ENCODE results near the gene NAT10.
"Not testable (repeated sequence)": the region's sequence is repeated elsewhere in the genome, so short reads cannot be mapped to it uniquely, and the experiment has no call there.

Gene NAT10

GRCh38 chr11:34105079-34105956 is at the start of gene NAT10:
NAT10 (plus strand) TSS chr11:34105629; CDS start chr11:34108226, 2,597 bp downstream.
- H3K9me3 Mint-ChIP-seq = no peaks in the 10 kb centered on the region
- peak within 1 kb of the TSS; percentile 95 for H3K4me3 Mint-ChIP-seq
- H3K36me3 Mint-ChIP-seq (ENCODE audit: low read depth) = peaks cover 84% of the 10 kb centered on the region
- H3K27ac Mint-ChIP-seq = peak within 1 kb of the TSS; percentile 98
- DNase-seq = peak; percentile 97
- no peaks in the 10 kb centered on the region for H3K27me3 Mint-ChIP-seq
- peaks cover 62% of the 10 kb centered on the region for H3K4me1 Mint-ChIP-seq (ENCODE audit: low read depth)

- no peaks in the 10 kb centered on the region for H3K9me3 Mint-ChIP-seq
- peak overlapping the region; percentile 38 for H3K4me3 Mint-ChIP-seq
- H3K27me3 Mint-ChIP-seq = no peaks in the 10 kb centered on the region
- no peak for DNase-seq
- no peak overlapping the region for H3K27ac Mint-ChIP-seq
- H3K4me1 Mint-ChIP-seq (ENCODE audit: low read depth) = peaks cover 59% of the 10 kb centered on the region
- peaks cover 84% of the 10 kb centered on the region for H3K36me3 Mint-ChIP-seq (ENCODE audit: low read depth)
Observed at GRCh38 chr11:34056672-34057071, 48.8 kb upstream of the NAT10 start.

GRCh38 chr11:34063061-34063795 is 42.2 kb upstream of the NAT10 start:
- Mint-ChIP-seq H3K27ac (peak overlapping the region; percentile 55), H3K27me3 (no peaks in the 10 kb centered on the region), H3K4me1 (ENCODE audit: low read depth) (peaks cover 77% of the 10 kb centered on the region), H3K36me3 (ENCODE audit: low read depth) (peaks cover 87% of the 10 kb centered on the region), H3K4me3 (no peak overlapping the region), H3K9me3 (no peaks in the 10 kb centered on the region)
- no peak for DNase-seq

- peaks cover 82% of the 10 kb centered on the region for H3K36me3 Mint-ChIP-seq (ENCODE audit: low read depth)
- H3K27ac Mint-ChIP-seq = peak overlapping the region; percentile 22
- H3K27me3 Mint-ChIP-seq = no peaks in the 10 kb centered on the region
- no peak overlapping the region for H3K4me3 Mint-ChIP-seq
- H3K9me3 Mint-ChIP-seq = no peaks in the 10 kb centered on the region
- DNase-seq = no peak
- H3K4me1 Mint-ChIP-seq (ENCODE audit: low read depth) = peaks cover 71% of the 10 kb centered on the region
Observed at GRCh38 chr11:34064291-34064690, 41.1 kb upstream of the NAT10 start.

- Mint-ChIP-seq H3K4me1 (ENCODE audit: low read depth) (peaks cover 73% of the 10 kb centered on the region), H3K36me3 (ENCODE audit: low read depth) (peaks cover 84% of the 10 kb centered on the region)
Observed at GRCh38 chr11:34065505-34066203, 39.8 kb upstream of the NAT10 start.

GRCh38 chr11:34066766-34067165 is 38.7 kb upstream of the NAT10 start:
- H3K4me1 Mint-ChIP-seq (ENCODE audit: low read depth) = peaks cover 73% of the 10 kb centered on the region
- H3K27me3 Mint-ChIP-seq, DNase-seq, H3K4me3 Mint-ChIP-seq, H3K9me3 Mint-ChIP-seq: not testable (repeated sequence)
- peaks cover 84% of the 10 kb centered on the region for H3K36me3 Mint-ChIP-seq (ENCODE audit: low read depth)
- H3K27ac Mint-ChIP-seq = peak overlapping the region; percentile 55

More at GRCh38 chr11:34065505-34066203, 39.8 kb upstream of the NAT10 start:
- H3K27ac Mint-ChIP-seq = peak overlapping the region; percentile 76
- no peaks in the 10 kb centered on the region for H3K9me3 Mint-ChIP-seq
- no peak for DNase-seq
- H3K27me3 Mint-ChIP-seq = no peaks in the 10 kb centered on the region
- no peak overlapping the region for H3K4me3 Mint-ChIP-seq

GRCh38 chr11:34067383-34068065 is 37.9 kb upstream of the NAT10 start:
- no peak for DNase-seq
- Mint-ChIP-seq H3K27me3 (no peaks in the 10 kb centered on the region), H3K4me3 (no peak overlapping the region), H3K4me1 (ENCODE audit: low read depth) (peaks cover 72% of the 10 kb centered on the region), H3K36me3 (ENCODE audit: low read depth) (peaks cover 85% of the 10 kb centered on the region), H3K9me3 (no peaks in the 10 kb centered on the region), H3K27ac (peak overlapping the region; percentile 55)

GRCh38 chr11:34068111-34068510 is 37.3 kb upstream of the NAT10 start:
- Mint-ChIP-seq H3K9me3 (no peaks in the 10 kb centered on the region), H3K4me1 (ENCODE audit: low read depth) (peaks cover 70% of the 10 kb centered on the region), H3K27me3 (no peaks in the 10 kb centered on the region), H3K4me3 (no peak overlapping the region), H3K36me3 (ENCODE audit: low read depth) (peaks cover 85% of the 10 kb centered on the region), H3K27ac (peak overlapping the region; percentile 53)
- no peak for DNase-seq

GRCh38 chr11:34071306-34071705 is 34.1 kb upstream of the NAT10 start:
- peaks cover 86% of the 10 kb centered on the region for H3K36me3 Mint-ChIP-seq (ENCODE audit: low read depth)

GRCh38 chr11:34072041-34072440 is 33.4 kb upstream of the NAT10 start:
- Mint-ChIP-seq H3K36me3 (ENCODE audit: low read depth) (peaks cover 88% of the 10 kb centered on the region), H3K4me1 (ENCODE audit: low read depth) (peaks cover 69% of the 10 kb centered on the region), H3K27ac (peak overlapping the region; percentile 26), H3K4me3 (no peak overlapping the region), H3K27me3 (no peaks in the 10 kb centered on the region), H3K9me3 (no peaks in the 10 kb centered on the region)
- no peak for DNase-seq

More at GRCh38 chr11:34071306-34071705, 34.1 kb upstream of the NAT10 start:
- H3K4me1 Mint-ChIP-seq (ENCODE audit: low read depth) = peaks cover 72% of the 10 kb centered on the region
- not testable (repeated sequence) for DNase-seq, H3K9me3 Mint-ChIP-seq, H3K27me3 Mint-ChIP-seq, H3K4me3 Mint-ChIP-seq
- peak overlapping the region; percentile 57 for H3K27ac Mint-ChIP-seq

- DNase-seq = no peak
- peaks cover 88% of the 10 kb centered on the region for H3K36me3 Mint-ChIP-seq (ENCODE audit: low read depth)
- H3K27ac Mint-ChIP-seq = no peak overlapping the region
- H3K4me1 Mint-ChIP-seq (ENCODE audit: low read depth) = peaks cover 64% of the 10 kb centered on the region
- no peaks in the 10 kb centered on the region for H3K9me3 Mint-ChIP-seq
- H3K27me3 Mint-ChIP-seq = no peaks in the 10 kb centered on the region
- H3K4me3 Mint-ChIP-seq = no peak overlapping the region
Observed at GRCh38 chr11:34072832-34073231, 32.6 kb upstream of the NAT10 start.

- Mint-ChIP-seq H3K36me3 (ENCODE audit: low read depth) (peaks cover 93% of the 10 kb centered on the region), H3K27ac (peak overlapping the region; percentile 86), H3K27me3 (no peaks in the 10 kb centered on the region), H3K4me3 (no peak overlapping the region), H3K4me1 (ENCODE audit: low read depth) (peaks cover 57% of the 10 kb centered on the region), H3K9me3 (no peaks in the 10 kb centered on the region)
- no peak for DNase-seq
Observed at GRCh38 chr11:34074391-34074790, 31.0 kb upstream of the NAT10 start.

- no peak for DNase-seq
- Mint-ChIP-seq H3K4me3 (no peak overlapping the region), H3K36me3 (ENCODE audit: low read depth) (peaks cover 93% of the 10 kb centered on the region), H3K4me1 (ENCODE audit: low read depth) (peaks cover 48% of the 10 kb centered on the region), H3K27ac (peak overlapping the region; percentile 78), H3K9me3 (no peaks in the 10 kb centered on the region), H3K27me3 (no peaks in the 10 kb centered on the region)
Observed at GRCh38 chr11:34075178-34075820, 30.1 kb upstream of the NAT10 start.

All from activated T-cell treated with anti-CD3 and anti-CD28 coated beads, Interleukin-2, amount 50 U/mL, for 24 hours (primary cell).